Endothelial cell of umbilical vein (primary cell): ENCODE data around the gene RTN3. TPM values are rescaled to one million over a fixed set of nuclear protein-coding genes. Genes with fewer than 3 reads are reported as not detected.

Experiments
- BruUV-seq: library from RNA; stranded (reverse); fragments of 400-500 nt; replicated peaks from 2 replicates; lab custom pipeline; 2021; lab: Mats Ljungman, UMichigan
- CTCF ChIA-PET: fragments of 300-600, 350-600 bp; sonication (Branson Sonifier 250); formaldehyde crosslinking; loops from one replicate; lab custom pipeline; 2021; ENCODE audit warnings: antibody characterized with exemption, inconsistent platforms; lab: Charles Lee
- POLR2A ChIA-PET: fragments of 300-600, 350-600 bp; sonication (Branson Sonifier 250); formaldehyde crosslinking; loops from one replicate; lab custom pipeline; 2021; ENCODE audit warnings: antibody characterized with exemption, inconsistent platforms; lab: Charles Lee
- DNase-seq: peaks from one replicate; pipeline ENCODE4 v3.0.0-alpha.2; 2011; ENCODE audit warnings: low read depth, low spot score
- FAIRE-seq: peaks from 2 replicates; lab custom pipeline; 2011; peaks lifted over from hg19 to GRCh38; lab: Jason Lieb, UNC
- H2AFZ ChIP-seq: 2 replicates; pipeline ENCODE4 v1.6.0; 2012; ENCODE audit warnings: low read depth, low read length, control low read depth, inconsistent platforms
- H3K27ac ChIP-seq: 2 replicates; pipeline ENCODE4 v1.5.1; 2011; ENCODE audit warnings: low read depth, mild to moderate bottlenecking, control low read depth, low read length, moderate library complexity; ENCODE audit not compliant: insufficient read depth
- H3K27me3 ChIP-seq, 2 experiments: 2 replicates each; pipeline versions ENCODE4 v1.6.0 to v1.6.1; 2011; ENCODE audit warnings: low read length in 2 of 2, mixed read lengths in 1 of 2; ENCODE audit not compliant: control insufficient read depth in 2 of 2, insufficient read depth in 2 of 2
- H3K36me3 ChIP-seq, 2 experiments: 2 replicates in 1 of 2; 3 replicates in 1 of 2; pipeline ENCODE4 v1.5.1; 2011; ENCODE audit warnings: low read length in 2 of 2, mild to moderate bottlenecking in 1 of 2, moderate library complexity in 1 of 2; ENCODE audit not compliant: control insufficient read depth in 2 of 2, insufficient read depth in 2 of 2; ENCODE audit errors: extremely low read depth in 1 of 2
- H3K4me1 ChIP-seq: 3 replicates; pipeline ENCODE4 v1.5.1; 2011; ENCODE audit warnings: mild to moderate bottlenecking, low read length; ENCODE audit not compliant: control insufficient read depth, insufficient read depth; ENCODE audit errors: extremely low read depth
- H3K4me2 ChIP-seq: 2 replicates; pipeline ENCODE4 v1.6.1; 2011; ENCODE audit warnings: low read length, control low read depth, mixed read lengths; ENCODE audit not compliant: insufficient read depth
- H3K4me3 ChIP-seq, 3 experiments: fragments of 200-600 bp in 1 of 3; sonication (generic), shearing (Covaris generic) in 1 of 3; replicated peaks in 1 of 3; 2 replicates each; pipeline ENCODE4 v1.5.1; 2011 to 2016; ENCODE audit warnings: control low read depth in 3 of 3, low read length in 3 of 3, mild to moderate bottlenecking in 2 of 3, inconsistent platforms in 1 of 3, low read depth in 1 of 3, moderate library complexity in 1 of 3; ENCODE audit not compliant: insufficient read depth in 1 of 3
- H3K79me2 ChIP-seq: 2 replicates; pipeline ENCODE4 v1.6.0; 2012; ENCODE audit warnings: low read length, inconsistent platforms; ENCODE audit not compliant: control insufficient read depth, insufficient read depth
- H3K9ac ChIP-seq: replicated peaks from 2 replicates; pipeline ENCODE3; 2011; ENCODE audit warnings: low read length, control low read depth; ENCODE audit not compliant: insufficient read depth; ENCODE audit errors: extremely low read depth
- H3K9me1 ChIP-seq: replicated peaks from 3 replicates; pipeline ENCODE4 v1.6.0; 2011; ENCODE audit warnings: mild to moderate bottlenecking, low read length; ENCODE audit not compliant: control insufficient read depth, insufficient read depth; ENCODE audit errors: extremely low read depth
- H3K9me3 ChIP-seq: replicated peaks from 2 replicates; pipeline ENCODE4 v1.5.1; 2012; ENCODE audit warnings: low read length, inconsistent platforms; ENCODE audit not compliant: control insufficient read depth, insufficient read depth
- H4K20me1 ChIP-seq: replicated peaks from 2 replicates; pipeline ENCODE3; 2011; ENCODE audit warnings: mild to moderate bottlenecking, low read length; ENCODE audit not compliant: control insufficient read depth, insufficient read depth; ENCODE audit errors: extremely low read depth
- EZH2 ChIP-seq: IDR thresholded peaks from 2 replicates; pipeline ENCODE4 v1.6.1; 2012; ENCODE audit warnings: borderline replicate concordance, low read depth, mild to moderate bottlenecking, moderate library complexity, low read length, inconsistent platforms; ENCODE audit not compliant: severe bottlenecking
- FOS ChIP-seq: IDR thresholded peaks from 2 replicates; pipeline ENCODE4 v1.6.1; 2011; ENCODE audit warnings: mild to moderate bottlenecking, low read length, moderate library complexity, borderline replicate concordance; ENCODE audit not compliant: insufficient read depth
- JUN ChIP-seq: IDR thresholded peaks from 2 replicates; pipeline ENCODE4 v1.6.1; 2011; ENCODE audit warnings: borderline replicate concordance, low read depth; ENCODE audit not compliant: insufficient read length, insufficient read depth
- MYC ChIP-seq: IDR thresholded peaks from one replicate; pipeline ENCODE4 v1.6.1; 2011; ENCODE audit warnings: mild to moderate bottlenecking, low read depth, low read length
- POLR2A ChIP-seq: IDR thresholded peaks from 2 replicates; pipeline ENCODE4 v1.6.1; 2012; ENCODE audit warnings: low read depth, mild to moderate bottlenecking, control low read depth, low read length
- POLR2AphosphoS5 ChIP-seq: IDR thresholded peaks from 2 replicates; pipeline ENCODE4 v1.6.1; 2012; ENCODE audit warnings: low read depth, mild to moderate bottlenecking, control low read depth, low read length, moderate library complexity; ENCODE audit not compliant: insufficient read depth
- dilution Hi-C: fragments of 300-500 bp; cut with MboI; formaldehyde crosslinking; loops from one replicate; pipeline ENCODE4 v1.15.0; 2019; ENCODE audit warnings: low sequenced_read_pairs; ENCODE audit not compliant: extremely low pct_ligation_motif_present
- intact Hi-C: fragments of 100-400 bp; cut with micrococcal nuclease; formaldehyde crosslinking; loops from one replicate; pipeline ENCODE4 v1.10.0; 2022
- polyA plus RNA-seq, 4 experiments: library from polyadenylated mRNA; depleted of rRNA in 3 of 4; stranded (reverse) in 3 of 4; unstranded in 1 of 4; fragments of >200 nt; gene quantifications; 2 replicates each; pipeline versions ENCODE4 v1.2.1 to v1.2.3, GENCODE V29; 2011 to 2012; ENCODE audit warnings: missing spikeins in 1 of 4
- total RNA-seq: library from RNA; stranded (reverse); gene quantifications from 2 replicates; pipeline ENCODE4 v1.2.3, GENCODE V29; 2021
- TF ChIP-seq, protein P1 (sequence below): IDR thresholded peaks from 2 replicates; pipeline ENCODE4 v1.6.1; 2011; ENCODE audit not compliant: insufficient read depth, insufficient read length
- TF ChIP-seq, protein P2 (sequence below), 2 donors: IDR thresholded peaks; 1 replicate in 1 of 2; 2 replicates in 1 of 2; pipeline ENCODE4 v1.5.1; 2011; ENCODE audit warnings: low read length in 2 of 2, mild to moderate bottlenecking in 2 of 2, moderate library complexity in 2 of 2, control low read depth in 1 of 2, inconsistent platforms in 1 of 2, low read depth in 1 of 2; ENCODE audit not compliant: insufficient read depth in 1 of 2; ENCODE audit errors: extremely low read depth in 1 of 2

Gene RTN3
- total and polyA plus RNA-seq, 2 donors (not counting 3 experiments of a cell fraction or from before 2014, with no cell fraction given), result 90.6 to 112 TPM

GRCh38 chr11:63765688-63766241, 84.5 kb downstream of the RTN3 start:
- TF ChIP-seq POLR2A (no peak), JUN (no peak), EZH2 (no peak), MYC (no peak), FOS (no peak), POLR2AphosphoS5 (no peak)
- TF ChIP-seq, protein P1, sequence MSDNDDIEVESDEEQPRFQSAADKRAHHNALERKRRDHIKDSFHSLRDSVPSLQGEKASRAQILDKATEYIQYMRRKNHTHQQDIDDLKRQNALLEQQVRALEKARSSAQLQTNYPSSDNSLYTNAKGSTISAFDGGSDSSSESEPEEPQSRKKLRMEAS, result no peak
- TF ChIP-seq, protein P2, sequence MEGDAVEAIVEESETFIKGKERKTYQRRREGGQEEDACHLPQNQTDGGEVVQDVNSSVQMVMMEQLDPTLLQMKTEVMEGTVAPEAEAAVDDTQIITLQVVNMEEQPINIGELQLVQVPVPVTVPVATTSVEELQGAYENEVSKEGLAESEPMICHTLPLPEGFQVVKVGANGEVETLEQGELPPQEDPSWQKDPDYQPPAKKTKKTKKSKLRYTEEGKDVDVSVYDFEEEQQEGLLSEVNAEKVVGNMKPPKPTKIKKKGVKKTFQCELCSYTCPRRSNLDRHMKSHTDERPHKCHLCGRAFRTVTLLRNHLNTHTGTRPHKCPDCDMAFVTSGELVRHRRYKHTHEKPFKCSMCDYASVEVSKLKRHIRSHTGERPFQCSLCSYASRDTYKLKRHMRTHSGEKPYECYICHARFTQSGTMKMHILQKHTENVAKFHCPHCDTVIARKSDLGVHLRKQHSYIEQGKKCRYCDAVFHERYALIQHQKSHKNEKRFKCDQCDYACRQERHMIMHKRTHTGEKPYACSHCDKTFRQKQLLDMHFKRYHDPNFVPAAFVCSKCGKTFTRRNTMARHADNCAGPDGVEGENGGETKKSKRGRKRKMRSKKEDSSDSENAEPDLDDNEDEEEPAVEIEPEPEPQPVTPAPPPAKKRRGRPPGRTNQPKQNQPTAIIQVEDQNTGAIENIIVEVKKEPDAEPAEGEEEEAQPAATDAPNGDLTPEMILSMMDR (IDR thresholded peaks at IDR 0.05; ENCODE audit: extremely low read depth in 1 of 2, insufficient read depth in 1 of 2, low read depth in 1 of 2, low read length in 2 of 2), result no peak
- no peaks in the 10 kb centered on the region for H3K9me3 ChIP-seq
- no peak overlapping the region for H3K9ac ChIP-seq
- peaks cover 23% of the 10 kb centered on the region for H3K4me1 ChIP-seq
- CTCF ChIA-PET, result interaction anchor here (1.1 to 4.6 kb wide), 3 partner anchors 48 to 235 kb away, joined by 3 to 55 read pairs (median 6); no protein-coding TSS in a partner anchor
- peaks cover 5 to 7% of the 10 kb centered on the region in 2 experiments for H3K36me3 ChIP-seq
- H4K20me1 ChIP-seq, result no peaks in the 10 kb centered on the region
- dilution Hi-C loops, result no loop called here
- H3K79me2 ChIP-seq, result peaks cover 15% of the 10 kb centered on the region
- H3K27ac ChIP-seq, result no peak overlapping the region
- H3K4me3 ChIP-seq, result no peak overlapping the region
- H3K4me2 ChIP-seq, result no peak overlapping the region
- peaks cover 0 to 6% of the 10 kb centered on the region in 2 experiments for H3K27me3 ChIP-seq
- no TSS peak for BruUV-seq
- FAIRE-seq (no peak), DNase-seq (no peak)
- H2AFZ ChIP-seq, result no peak overlapping the region
- no peaks in the 10 kb centered on the region for H3K9me1 ChIP-seq
- POLR2A ChIA-PET, result no interaction called here
- intact Hi-C loops, result loop anchor here (2.0 kb wide), 1 partner anchor 173 kb away; the partner anchor contains the start of gene NAA40
